Hematopoietic multipotent progenitor cell (in vitro differentiated cells): ENCODE data around the gene ZFR. TPM values are rescaled to one million over a fixed set of nuclear protein-coding genes. Genes with fewer than 3 reads are reported as not detected.
"Not testable (repeated sequence)": the region's sequence is repeated elsewhere in the genome, so short reads cannot be mapped to it uniquely, and the experiment has no call there.

Source experiments
- DNase-seq, 3 donors: peaks; one replicate each; pipeline ENCODE4 v3.0.0-alpha.2; 2011 to 2015; ENCODE audit warnings: low read depth in 2 of 3, low spot score in 2 of 3
- total RNA-seq: library from RNA; depleted of rRNA; stranded (reverse); fragments of >200 nt; gene quantifications from one replicate; pipeline ENCODE4 v1.2.3, GENCODE V29; 2012

ZFR gene
- total RNA-seq, 1 donor, result 138 TPM

GRCh38 chr5:32326216-32326772 lies 118.2 kb downstream of the ZFR start:
- DNase-seq, result no peak

- DNase-seq, result no peak
Measured at GRCh38 chr5:32325616-32326015, 118.9 kb downstream of the ZFR start.

GRCh38 chr5:32325062-32325461 lies 119.5 kb downstream of the ZFR start:
- DNase-seq, result no peak

- DNase-seq, result no peak
Measured at GRCh38 chr5:32323741-32324140, 120.8 kb downstream of the ZFR start.

GRCh38 chr5:32322882-32323281 lies 121.7 kb downstream of the ZFR start:
- DNase-seq, result no peak

DNA sequence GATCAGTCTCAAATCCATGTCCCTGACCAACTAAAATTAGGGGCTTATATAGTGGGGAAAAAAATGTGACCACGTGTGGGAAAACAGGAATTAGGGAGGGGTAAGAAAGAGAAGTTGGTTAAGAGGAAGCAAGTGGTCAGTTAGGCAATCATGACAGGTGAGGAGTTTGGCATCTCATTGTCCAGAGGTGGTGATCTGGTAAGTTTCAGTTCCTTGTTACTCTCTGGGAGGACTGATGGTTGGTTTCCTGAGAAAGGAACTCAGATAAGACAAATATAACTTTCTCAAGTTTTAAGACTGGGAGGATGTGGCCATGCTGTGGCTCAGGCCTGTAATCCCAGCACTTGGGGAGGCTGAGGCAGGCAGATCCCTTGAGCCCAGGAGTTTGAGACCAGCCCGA lies 122.8 kb downstream of the ZFR start:
- DNase-seq, result not testable (repeated sequence)

DNA sequence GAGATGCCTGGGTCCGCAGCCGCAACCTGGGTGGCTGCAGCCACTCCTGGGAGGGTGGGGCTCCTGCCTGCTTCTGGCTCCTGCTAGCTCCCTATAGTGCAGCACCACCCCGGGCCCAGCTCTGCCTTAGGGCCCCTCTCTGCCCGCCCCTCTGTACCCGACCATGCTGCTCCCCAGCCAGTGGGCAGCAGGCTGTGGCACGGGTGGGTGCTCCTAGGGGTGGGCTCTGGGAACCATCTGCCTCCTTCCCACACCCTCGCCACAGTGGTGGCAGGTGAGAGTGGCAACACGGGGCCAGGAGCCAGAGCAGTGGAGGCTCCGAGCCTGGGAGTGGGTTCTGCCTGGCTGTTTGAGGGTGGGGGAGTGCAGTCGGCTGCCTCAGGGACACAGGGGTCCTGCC lies 124.0 kb downstream of the ZFR start:
- no peak for DNase-seq

DNA sequence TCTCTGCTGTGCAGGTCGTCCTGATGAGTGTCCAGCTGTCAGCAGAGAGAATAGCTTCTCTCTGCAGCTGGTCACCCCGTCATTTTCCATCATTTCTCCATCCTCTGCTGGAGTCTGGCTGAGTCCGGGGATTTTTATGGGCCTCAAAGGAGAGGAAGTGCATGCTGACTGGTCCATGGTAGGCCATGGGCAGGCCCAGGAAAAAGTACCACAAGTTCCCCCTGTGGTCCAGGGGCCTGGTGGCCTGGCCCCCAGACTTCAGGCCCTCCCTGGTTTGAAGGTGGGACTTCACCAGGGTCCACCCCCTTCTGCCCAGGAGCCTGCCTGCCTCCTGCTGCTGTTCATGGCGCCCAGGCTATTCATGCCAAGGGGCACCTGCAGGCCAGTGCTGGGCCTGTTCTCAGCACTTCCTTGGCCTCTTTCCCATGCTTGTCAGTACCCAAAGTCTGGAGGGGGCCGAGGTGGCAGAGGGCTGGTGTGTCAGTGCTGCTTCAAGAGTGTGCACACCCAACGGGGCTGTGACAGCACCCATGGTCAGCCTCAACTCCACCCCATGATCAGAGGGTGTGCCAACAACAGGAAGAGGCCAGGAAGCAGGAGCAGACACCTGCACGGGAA lies 124.5 kb downstream of the ZFR start:
- no peak for DNase-seq

DNA sequence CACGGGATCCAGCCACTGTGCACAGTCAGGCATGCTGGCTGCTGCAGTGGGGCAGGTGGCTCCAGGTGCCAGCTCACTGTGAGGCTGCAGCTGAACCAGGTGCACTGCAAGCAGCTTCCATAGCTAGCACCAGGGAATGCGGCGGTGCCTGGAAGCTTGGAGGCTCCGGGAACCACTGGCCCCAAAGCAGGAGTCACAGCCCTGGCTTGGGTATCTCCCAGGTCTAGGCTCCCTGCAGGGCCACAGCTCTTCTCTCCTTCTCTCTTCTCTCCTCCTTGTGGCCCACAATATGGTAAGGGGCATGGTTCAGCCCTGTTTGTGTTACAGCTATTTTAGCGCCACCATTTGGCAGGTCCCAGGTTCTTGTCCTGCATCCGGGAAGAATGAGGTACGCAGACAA lies 125.1 kb downstream of the ZFR start:
- DNase-seq, result no peak

DNA sequence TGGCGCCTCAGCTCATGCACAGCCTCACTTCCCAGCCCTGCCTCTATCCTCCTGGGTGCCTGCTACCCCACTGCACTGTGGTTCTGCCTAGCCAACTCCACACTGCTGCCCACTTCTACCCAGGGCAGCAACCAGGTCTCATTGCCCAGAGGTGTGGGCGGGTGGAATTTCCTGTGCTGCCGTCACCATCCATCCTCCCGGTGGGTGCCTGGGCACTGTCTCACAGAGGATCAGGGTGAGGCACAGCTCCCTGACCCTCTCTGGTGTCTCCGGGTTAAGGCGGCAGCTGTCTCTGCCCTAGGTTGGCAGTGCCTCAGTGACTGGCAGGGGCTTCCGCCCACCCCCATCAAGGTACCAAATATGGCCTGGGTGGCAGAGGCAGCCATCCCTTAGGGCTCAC lies 127.5 kb downstream of the ZFR start:
- no peak for DNase-seq

- DNase-seq, result no peak
Measured at GRCh38 chr5:32315221-32316014, 129.1 kb downstream of the ZFR start.

- DNase-seq, result no peak
Measured at GRCh38 chr5:32314658-32315057, 129.9 kb downstream of the ZFR start.

DNA sequence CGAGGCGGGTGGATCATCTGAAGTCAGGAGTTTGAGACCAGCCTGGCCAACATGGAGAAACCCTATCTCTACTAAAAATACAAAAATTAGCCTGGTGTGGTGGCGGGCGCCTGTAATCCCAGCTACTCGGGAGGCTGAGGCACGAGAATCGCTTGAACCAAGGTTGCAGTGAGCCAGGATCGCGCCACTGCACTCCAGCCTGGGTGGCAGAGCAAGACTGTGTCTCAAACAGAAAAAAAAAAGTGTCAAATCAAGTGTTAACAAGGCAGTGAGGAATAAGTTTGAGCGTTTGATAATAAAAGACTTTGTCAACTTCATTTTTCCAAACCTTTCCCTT lies 130.4 kb downstream of the ZFR start:
- DNase-seq, result not testable (repeated sequence)

GRCh38 chr5:32312595-32313332 lies 131.8 kb downstream of the ZFR start, which contains the start of gene MTMR12:
TSS of gene MTMR12 (minus strand) at chr5:32312939. CDS start at chr5:32312838, 101 bp downstream.
- DNase-seq, result peak; percentile 99 to 100 (median 99)

DNA sequence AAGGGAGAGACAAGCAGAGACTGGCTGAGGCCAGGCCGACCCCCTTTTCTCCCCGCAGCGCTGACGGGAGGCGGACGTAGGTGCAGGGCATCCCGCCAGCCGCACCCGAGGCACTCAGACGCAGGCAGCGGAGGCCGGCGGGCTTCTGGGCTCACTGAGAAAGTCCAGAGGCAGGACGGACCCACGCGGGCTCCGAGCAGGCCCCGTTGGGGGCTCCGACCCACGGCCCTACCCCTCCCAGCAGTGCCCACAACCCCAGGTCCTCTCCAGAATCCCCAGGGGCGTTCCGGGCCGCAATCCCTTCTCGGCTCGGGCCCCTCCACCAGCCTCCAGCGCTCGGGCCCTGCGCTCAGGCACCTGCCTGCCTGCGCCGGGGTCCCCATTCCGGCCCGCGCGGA lies 132.3 kb downstream of the ZFR start:
- DNase-seq, result peak in 1 of 3 donors; percentile 41

DNA sequence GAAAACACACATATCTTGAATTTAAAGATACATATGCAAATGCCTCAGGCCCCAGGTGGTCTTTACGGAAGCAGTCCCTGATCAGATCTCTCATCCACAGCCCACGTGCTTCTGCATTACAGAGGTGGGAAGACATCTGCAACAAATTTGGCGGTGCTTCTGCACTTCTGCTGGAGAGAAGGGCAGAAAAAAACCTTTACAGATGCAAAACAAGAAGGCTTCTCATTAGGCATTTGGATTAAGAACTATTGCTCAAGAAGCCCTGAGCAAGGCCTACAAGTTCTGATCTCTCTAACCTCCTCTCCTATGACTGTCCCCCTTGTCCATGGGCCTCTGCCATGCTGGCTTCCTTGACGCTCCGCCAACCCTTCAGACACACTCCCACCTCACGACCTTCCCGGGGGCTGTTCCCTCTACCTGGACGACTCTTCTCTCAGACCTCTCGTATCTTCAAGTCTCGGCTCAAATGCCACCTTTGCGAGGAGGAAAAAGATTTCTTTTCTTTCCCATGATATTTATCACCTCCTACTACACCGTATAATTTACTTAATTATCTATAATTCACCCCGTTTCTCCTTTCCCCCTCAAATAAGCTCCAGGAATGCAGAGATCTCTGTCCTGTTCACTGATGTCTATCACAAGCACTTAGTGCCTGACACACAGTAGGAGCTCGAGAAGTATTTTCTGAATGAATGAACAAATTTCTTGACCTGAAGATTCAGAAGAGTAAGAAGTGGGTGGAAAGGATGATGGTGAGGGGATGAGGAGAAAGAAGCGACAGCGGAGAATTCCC lies 132.9 kb downstream of the ZFR start:
- DNase-seq, result no peak

- peak in 1 of 3 donors; percentile 57 for DNase-seq
Measured at GRCh38 chr5:32309761-32310160, 134.8 kb downstream of the ZFR start.

- no peak for DNase-seq
Measured at GRCh38 chr5:32308946-32309345, 135.6 kb downstream of the ZFR start.

- DNase-seq, result no peak
Measured at GRCh38 chr5:32307769-32308194, 136.8 kb downstream of the ZFR start.

DNA sequence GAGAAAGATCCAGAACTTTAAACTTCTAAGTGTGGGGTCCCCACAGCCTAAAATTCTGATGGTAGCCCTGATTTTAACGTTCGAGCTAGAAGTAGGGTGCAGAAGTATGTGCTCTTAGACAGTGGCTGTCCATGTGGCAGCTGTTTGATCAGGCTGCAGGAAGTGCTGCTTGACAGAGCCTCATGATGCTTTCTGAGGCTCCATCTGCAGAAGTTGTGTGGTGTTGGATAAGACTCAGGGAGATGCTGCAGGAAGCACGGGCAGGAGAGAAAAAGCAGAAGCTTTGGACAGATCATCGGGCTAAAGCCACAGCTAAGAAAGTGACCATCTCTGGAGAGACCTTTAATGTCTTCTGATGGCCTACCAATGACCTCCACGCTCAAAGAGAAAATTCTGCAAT lies 139.9 kb downstream of the ZFR start:
- DNase-seq, result peak in 2 of 3 donors; percentile 45 to 76
